ENCODE results near the gene LACTBL1. TPM values are rescaled to one million over a fixed set of nuclear protein-coding genes. Genes with fewer than 3 reads are reported as not detected.

Gene LACTBL1
- polyA plus RNA-seq, 1 experiment = not detected

GRCh38 chr1:22910986-22911651 lies 61.5 kb downstream of the LACTBL1 start:
- CTCF ChIA-PET = interaction anchor here (1.0 to 2.8 kb wide), 2 partner anchors 19 to 207 kb away, joined by 3 to 8 read pairs; no protein-coding TSS in a partner anchor
- POLR2A ChIA-PET = no interaction called here
- no peak for DNase-seq (ENCODE audit: low read depth)
- peaks cover 3% of the 10 kb centered on the region for H3K36me3 ChIP-seq (ENCODE audit: control insufficient read depth, insufficient read depth, low read length)
- H3K27me3 ChIP-seq (ENCODE audit: control insufficient read depth, insufficient read depth, low read length) = no peaks in the 10 kb centered on the region
- no peak overlapping the region for H3K4me3 ChIP-seq (ENCODE audit: low read depth, low read length)
- TF ChIP-seq CTCF (IDR thresholded peaks at IDR 0.05; ENCODE audit: insufficient read depth, low read depth, low read length) = no peak

- CTCF ChIA-PET = interaction anchor here (0.8 to 1.0 kb wide), 2 partner anchors 19 to 235 kb away, joined by 3 read pairs; no protein-coding TSS in a partner anchor
- no peak for TF ChIP-seq CTCF (IDR thresholded peaks at IDR 0.05; ENCODE audit: insufficient read depth, low read depth, low read length)
- H3K4me3 ChIP-seq (ENCODE audit: low read depth, low read length) = no peak overlapping the region
- no peaks in the 10 kb centered on the region for H3K27me3 ChIP-seq (ENCODE audit: control insufficient read depth, insufficient read depth, low read length)
- no peak for DNase-seq (ENCODE audit: low read depth)
- POLR2A ChIA-PET = no interaction called here
- peaks cover 3% of the 10 kb centered on the region for H3K36me3 ChIP-seq (ENCODE audit: control insufficient read depth, insufficient read depth, low read length)
Observed at GRCh38 chr1:22910286-22910685, 62.4 kb downstream of the LACTBL1 start.

- no peaks in the 10 kb centered on the region for H3K27me3 ChIP-seq (ENCODE audit: control insufficient read depth, insufficient read depth, low read length)
- H3K4me3 ChIP-seq (ENCODE audit: low read depth, low read length) = no peak overlapping the region
- DNase-seq (ENCODE audit: low read depth) = no peak
- POLR2A ChIA-PET = no interaction called here
- no peak for TF ChIP-seq CTCF (IDR thresholded peaks at IDR 0.05; ENCODE audit: insufficient read depth, low read depth, low read length)
- H3K36me3 ChIP-seq (ENCODE audit: control insufficient read depth, insufficient read depth, low read length) = peaks cover 3% of the 10 kb centered on the region
- CTCF ChIA-PET = interaction anchor here (0.5 to 1.8 kb wide), 5 partner anchors 19 to 152 kb away, joined by 3 to 4 read pairs (median 3); no protein-coding TSS in a partner anchor
Observed at GRCh38 chr1:22908880-22909426, 63.7 kb downstream of the LACTBL1 start.

GRCh38 chr1:22907528-22907927 lies 65.1 kb downstream of the LACTBL1 start:
- no peak for DNase-seq (ENCODE audit: low read depth)
- TF ChIP-seq CTCF (IDR thresholded peaks at IDR 0.05; ENCODE audit: insufficient read depth, low read depth, low read length) = no peak
- Histone ChIP-seq H3K4me3 (ENCODE audit: low read depth, low read length) (no peak overlapping the region), H3K27me3 (ENCODE audit: control insufficient read depth, insufficient read depth, low read length) (no peaks in the 10 kb centered on the region), H3K36me3 (ENCODE audit: control insufficient read depth, insufficient read depth, low read length) (peaks cover 1% of the 10 kb centered on the region)
- POLR2A ChIA-PET = no interaction called here
- CTCF ChIA-PET = interaction anchor here (1.8 kb wide), 1 partner anchor 19 kb away, joined by 4 read pairs; no protein-coding TSS in a partner anchor

- no peaks in the 10 kb centered on the region for H3K27me3 ChIP-seq (ENCODE audit: control insufficient read depth, insufficient read depth, low read length)
- H3K4me3 ChIP-seq (ENCODE audit: low read depth, low read length) = no peak overlapping the region
- CTCF ChIA-PET = no interaction called here
- TF ChIP-seq CTCF (IDR thresholded peaks at IDR 0.05; ENCODE audit: insufficient read depth, low read depth, low read length) = no peak
- POLR2A ChIA-PET = no interaction called here
- DNase-seq (ENCODE audit: low read depth) = no peak
- peaks cover 1% of the 10 kb centered on the region for H3K36me3 ChIP-seq (ENCODE audit: control insufficient read depth, insufficient read depth, low read length)
Observed at GRCh38 chr1:22906968-22907367, 65.7 kb downstream of the LACTBL1 start.
